Stimulated activated naive CD4-positive, alpha-beta T cell treated with Interleukin-2 at 50 U/mL for 16 hours (primary cell): ENCODE measurements around the gene IGSF9B.

Source experiments
- DNase-seq: peaks from one replicate; lab custom pipeline; 2025; lab: John Stamatoyannopoulos, UW

IGSF9B gene

GRCh38 chr11:133953999-133954398 lies 2.8 kb downstream of the IGSF9B start:
- DNase-seq: no peak

GRCh38 chr11:133953547-133953946 lies 3.2 kb downstream of the IGSF9B start:
- DNase-seq: no peak

GRCh38 chr11:133952199-133953190 lies 4.3 kb downstream of the IGSF9B start:
- DNase-seq: no peak

- no peak for DNase-seq
Observed at GRCh38 chr11:133951327-133952198, 5.2 kb downstream of the IGSF9B start.

GRCh38 chr11:133950874-133951326 lies 5.9 kb downstream of the IGSF9B start:
- DNase-seq: no peak

GRCh38 chr11:133950421-133950820 lies 6.3 kb downstream of the IGSF9B start:
- DNase-seq: no peak

GRCh38 chr11:133949129-133949528 lies 7.6 kb downstream of the IGSF9B start:
- no peak for DNase-seq

- DNase-seq: no peak
Observed at GRCh38 chr11:133948711-133949110, 8.1 kb downstream of the IGSF9B start.

GRCh38 chr11:133947321-133947756 lies 9.4 kb downstream of the IGSF9B start:
- DNase-seq: peak; percentile 45

GRCh38 chr11:133946541-133947318 lies 10.0 kb downstream of the IGSF9B start:
- DNase-seq: no peak

- no peak for DNase-seq
Observed at GRCh38 chr11:133946051-133946450, 10.7 kb downstream of the IGSF9B start.

- peak; percentile 86 for DNase-seq
Observed at GRCh38 chr11:133945087-133945974, 11.4 kb downstream of the IGSF9B start.

- no peak for DNase-seq
Observed at GRCh38 chr11:133943950-133944698, 12.6 kb downstream of the IGSF9B start.

GRCh38 chr11:133942577-133942976 lies 14.2 kb downstream of the IGSF9B start:
- no peak for DNase-seq

GRCh38 chr11:133941546-133941945 lies 15.2 kb downstream of the IGSF9B start:
- DNase-seq: no peak

- DNase-seq: no peak
Observed at GRCh38 chr11:133940034-133940433, 16.7 kb downstream of the IGSF9B start.

- DNase-seq: no peak
Observed at GRCh38 chr11:133939558-133939957, 17.2 kb downstream of the IGSF9B start.

GRCh38 chr11:133938166-133938565 lies 18.6 kb downstream of the IGSF9B start:
- no peak for DNase-seq

- no peak for DNase-seq
Observed at GRCh38 chr11:133937468-133937867, 19.3 kb downstream of the IGSF9B start.

GRCh38 chr11:133937015-133937414 lies 19.8 kb downstream of the IGSF9B start:
- no peak for DNase-seq
